Left hindlimb (tissue), 1 donor: ENCODE measurements around the gene PRDM16.

Source experiments
- DNase-seq: peaks from one replicate; pipeline ENCODE4 v3.0.0-alpha.2; 2018

Gene PRDM16

GRCh38 chr1:3312898-3313575 lies 244.0 kb downstream of the PRDM16 start:
- peak; percentile 95 for DNase-seq

DNA sequence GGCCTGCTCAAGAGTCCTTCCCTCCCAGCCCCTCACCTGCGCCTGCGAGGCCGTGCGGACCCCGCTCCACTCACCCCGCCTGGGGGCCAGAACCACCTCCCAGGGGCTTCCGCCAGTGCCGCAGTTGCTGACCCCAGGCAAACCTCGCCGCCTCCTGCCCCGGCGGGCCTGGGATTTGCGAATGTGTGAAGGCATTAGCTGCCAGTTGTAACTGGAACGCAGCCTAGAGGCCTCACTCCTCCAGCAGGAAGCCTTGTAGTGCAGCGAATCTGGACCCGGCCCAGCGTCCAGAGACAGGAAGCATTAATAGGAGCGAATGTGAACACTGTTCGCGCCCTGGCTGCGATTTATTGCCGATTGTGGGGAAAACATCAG lies 244.6 kb downstream of the PRDM16 start:
- peak; percentile 92 for DNase-seq

DNA sequence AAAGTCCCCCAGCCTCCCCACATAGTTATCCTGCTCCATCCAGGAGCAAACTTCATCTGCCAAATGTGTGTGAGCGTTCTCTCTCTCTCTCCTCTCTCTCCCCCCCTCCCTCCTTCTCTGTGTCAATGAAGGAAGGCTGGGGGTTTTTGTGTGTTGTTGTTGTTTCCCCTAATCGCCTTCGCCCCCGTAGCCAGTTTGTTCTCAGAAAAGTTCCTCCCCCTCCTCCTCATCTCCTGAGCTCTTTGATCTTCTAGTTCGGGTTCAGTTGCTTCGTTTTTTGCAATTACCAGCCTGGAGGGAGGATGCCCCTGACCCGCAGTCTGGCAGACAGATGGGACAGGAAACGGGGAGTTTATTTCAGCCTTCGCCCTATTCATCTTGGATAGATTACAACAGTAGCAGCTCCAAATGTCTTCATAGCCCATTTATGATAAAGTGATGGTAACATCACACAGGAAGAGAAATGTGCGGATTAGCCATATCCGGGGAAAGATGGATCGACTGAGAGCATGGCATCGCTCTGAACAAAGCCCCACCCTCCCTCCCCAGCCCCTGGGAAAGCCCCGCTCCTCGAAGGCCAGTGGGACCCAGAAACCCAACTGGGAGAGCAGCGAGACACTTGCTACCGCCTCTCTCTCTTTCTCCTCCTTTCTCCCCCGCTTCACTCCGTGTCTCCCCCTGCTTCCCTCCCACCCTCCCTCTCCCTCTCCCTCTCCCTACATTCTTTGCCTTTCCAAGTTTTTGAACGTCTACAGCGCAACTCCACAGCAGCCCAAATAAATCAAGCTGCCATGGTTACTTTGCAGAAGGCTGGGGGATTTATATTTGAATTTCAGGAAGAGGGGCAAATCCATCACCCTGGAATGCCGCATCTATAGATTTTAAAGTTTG lies 245.7 kb downstream of the PRDM16 start:
- DNase-seq = peak; percentile 75

DNA sequence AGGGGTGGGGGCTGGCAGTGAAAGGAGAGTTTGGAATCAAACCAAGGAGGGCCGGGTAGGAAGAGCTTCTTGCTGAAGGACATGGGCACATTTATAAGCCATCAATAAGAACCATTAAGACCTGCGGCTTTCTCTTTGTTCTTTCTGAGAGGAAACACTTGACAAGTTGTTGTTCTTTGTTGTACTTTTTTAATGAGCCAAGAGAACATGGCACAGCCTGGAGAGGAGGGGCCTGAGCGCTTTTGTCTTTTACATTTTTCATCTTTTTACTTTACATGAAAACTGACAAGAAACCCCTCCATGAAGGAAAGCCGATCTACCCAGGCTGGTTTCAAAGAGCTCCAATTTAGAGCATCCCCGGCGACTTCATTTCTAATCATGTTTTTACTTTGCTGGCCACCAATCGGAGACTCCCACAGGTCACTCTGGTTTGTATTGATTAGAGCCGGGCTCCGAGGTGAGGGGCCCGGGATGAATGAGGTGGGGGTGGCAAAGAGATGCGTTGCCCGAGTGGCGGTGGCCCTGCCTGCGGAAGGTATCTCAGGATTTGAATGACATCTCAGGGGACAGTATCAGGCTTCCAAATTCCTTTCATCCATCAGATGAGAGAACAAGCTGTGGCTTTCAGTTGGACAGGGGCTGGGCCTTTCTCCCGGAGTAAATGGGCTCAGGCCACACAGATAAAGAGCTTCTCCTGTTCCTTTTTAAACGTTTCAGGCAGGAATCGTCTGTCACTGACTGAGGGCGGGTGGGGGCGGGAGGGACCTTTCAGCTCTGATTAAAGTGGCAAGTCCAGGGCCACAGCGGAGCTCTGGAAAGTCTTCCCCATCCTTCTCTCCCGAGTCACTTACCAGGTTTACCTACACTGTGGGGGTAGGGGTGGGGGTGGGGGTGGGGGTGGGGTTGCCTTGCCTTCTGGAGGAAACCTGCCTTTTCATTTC lies 246.7 kb downstream of the PRDM16 start:
- no peak for DNase-seq

GRCh38 chr1:3316340-3316943 lies 247.4 kb downstream of the PRDM16 start:
- no peak for DNase-seq

DNA sequence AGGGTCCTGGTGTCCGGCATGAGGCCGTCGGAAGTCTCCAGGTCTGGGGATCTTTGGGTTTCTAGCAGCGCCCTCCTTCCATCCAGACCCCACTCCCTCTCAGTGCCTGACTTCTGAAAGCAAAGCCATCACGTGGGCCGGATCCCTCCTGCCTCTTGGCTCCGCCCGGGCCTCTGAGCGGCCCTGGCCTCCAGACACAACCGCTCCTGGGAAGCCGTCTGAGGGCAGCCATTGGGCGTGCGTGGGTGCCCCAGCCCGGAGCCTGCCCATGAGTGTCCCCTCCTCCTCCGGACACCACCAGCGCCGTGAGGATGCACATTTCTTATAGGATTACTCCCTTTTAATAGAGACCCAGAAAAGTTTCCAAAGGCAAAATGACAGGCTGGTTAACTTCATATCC lies 248.5 kb downstream of the PRDM16 start:
- no peak for DNase-seq

- no peak for DNase-seq
These were observed 249.3 kb downstream of the PRDM16 start for GRCh38 chr1:3318329-3318728.

- no peak for DNase-seq
These were observed 250.9 kb downstream of the PRDM16 start for GRCh38 chr1:3319874-3320245.

DNA sequence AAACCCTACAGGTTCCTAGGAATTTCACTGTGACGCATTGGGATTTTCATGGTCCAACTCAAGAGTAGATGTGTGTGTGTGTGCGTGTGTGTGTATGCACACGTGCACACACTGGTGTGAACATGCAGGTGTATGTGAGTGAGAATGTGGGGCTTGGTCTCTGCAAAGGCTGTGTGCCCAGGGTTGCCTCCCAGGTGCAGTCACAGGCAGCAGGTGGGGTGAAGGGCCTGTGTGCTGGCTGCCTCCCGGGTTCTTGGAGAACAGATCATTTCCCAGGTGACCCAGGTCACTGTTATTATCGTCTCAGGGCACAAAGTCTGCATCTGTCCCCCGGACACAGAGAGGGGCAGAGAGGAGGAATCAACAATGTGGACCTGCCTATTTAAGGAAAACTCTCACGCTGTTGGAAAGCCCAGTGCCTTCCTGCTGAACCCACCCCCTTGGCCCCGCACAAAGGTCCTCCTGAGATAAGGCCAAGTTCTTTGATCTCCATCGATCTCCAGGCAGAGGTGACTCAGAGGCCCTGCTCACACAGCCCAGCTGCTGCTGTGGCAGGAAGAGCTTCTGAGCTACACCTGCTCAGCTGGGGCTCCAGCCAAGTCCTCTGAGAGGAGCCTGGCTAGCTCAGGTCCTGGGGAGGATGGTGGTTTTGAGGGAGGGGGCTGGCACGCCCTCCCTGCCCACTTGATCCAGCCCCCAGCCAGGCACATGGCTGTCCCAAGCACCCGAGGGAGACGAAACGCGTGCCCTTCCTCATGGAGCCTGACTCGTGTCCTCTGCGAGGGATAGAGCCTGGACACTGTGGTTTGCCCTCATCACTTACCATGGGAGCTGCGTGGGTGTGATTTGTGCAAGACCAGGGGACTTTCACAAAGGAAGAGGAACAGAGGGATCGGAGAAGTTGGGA lies 251.5 kb downstream of the PRDM16 start:
- no peak for DNase-seq

- no peak for DNase-seq
These were observed 252.8 kb downstream of the PRDM16 start for GRCh38 chr1:3321559-3322449.

DNA sequence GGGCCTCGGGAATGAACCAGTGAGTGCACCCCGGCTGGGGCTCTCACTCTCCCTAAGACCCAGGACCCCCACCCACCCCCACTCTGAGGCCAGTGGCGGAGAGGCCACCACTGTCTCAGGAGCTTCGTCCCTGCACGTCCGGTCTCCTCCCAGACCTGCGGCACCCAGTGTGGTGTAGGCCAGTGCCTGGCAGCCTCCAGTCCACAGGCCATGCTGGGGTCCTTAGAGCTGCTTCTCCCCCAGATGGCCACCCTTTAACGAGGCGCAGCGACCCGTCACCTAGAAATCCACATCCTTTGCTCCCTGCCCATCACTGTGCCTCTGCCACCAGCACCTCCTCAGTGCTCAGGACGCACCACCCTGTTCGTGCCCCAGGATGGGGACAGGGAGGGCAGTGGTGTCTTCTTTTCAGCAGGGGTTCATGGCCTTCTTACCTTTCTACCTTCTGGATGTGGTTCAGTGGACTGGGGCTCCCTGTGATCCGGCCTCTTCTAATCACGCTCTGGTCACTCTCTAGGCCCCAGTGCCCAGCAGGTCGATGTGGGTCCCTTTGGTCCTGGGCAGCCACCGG lies 253.5 kb downstream of the PRDM16 start:
- DNase-seq = no peak

DNA sequence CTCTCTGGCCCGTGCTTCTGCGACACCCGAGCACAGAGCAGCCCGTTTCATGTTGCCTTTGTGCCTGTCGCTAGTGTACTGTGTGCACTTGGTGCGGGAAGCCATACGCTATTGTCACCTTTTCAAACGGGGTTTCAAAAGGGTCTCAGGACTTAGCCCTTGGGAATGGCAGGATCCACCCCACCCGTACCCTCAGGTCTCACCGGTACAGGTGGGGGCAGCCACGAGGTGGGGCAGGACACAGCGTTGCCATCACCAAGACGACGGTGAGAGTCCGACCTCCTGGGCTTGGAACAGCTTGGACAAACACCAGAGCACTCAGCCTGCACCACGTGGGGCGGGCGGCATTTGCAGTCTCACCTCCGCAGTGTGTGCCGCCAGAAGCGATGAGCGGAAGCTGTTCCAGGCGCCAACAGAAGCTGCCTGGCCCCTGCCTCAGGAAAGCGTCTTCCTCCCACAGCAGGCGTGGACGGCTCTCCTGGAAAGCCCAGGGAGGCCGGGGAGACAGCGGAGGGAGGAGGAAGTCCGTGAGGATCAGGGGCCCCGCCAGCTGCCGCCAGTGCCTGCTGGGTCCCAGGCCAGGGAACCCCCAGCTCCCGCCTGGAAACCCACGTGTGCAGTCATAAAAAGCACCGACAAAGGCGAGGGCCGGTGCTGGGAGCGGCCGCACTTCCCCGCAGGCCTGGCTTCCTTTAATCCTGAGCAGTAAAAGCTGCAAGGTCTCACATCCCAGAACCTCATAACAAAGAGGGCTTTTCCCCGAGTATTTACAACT lies 254.2 kb downstream of the PRDM16 start:
- DNase-seq = peak; percentile 61

GRCh38 chr1:3323796-3324703 lies 255.0 kb downstream of the PRDM16 start:
- no peak for DNase-seq

GRCh38 chr1:3324704-3325535 lies 255.9 kb downstream of the PRDM16 start:
- DNase-seq = no peak

GRCh38 chr1:3326516-3327388 lies 257.7 kb downstream of the PRDM16 start:
- DNase-seq = no peak

- DNase-seq = no peak
These were observed 258.3 kb downstream of the PRDM16 start for GRCh38 chr1:3327389-3327702.
